ENCODE measurements around the gene MKLN1.

- no peak for TF ChIP-seq CTCF (IDR thresholded peaks at IDR 0.05)
- no peak for TF ChIP-seq RFX5 (IDR thresholded peaks at IDR 0.05)
- no peak for TF ChIP-seq KDM1A (IDR thresholded peaks at IDR 0.05; ENCODE audit: low read depth)
- TF ChIP-seq ESRRA (IDR thresholded peaks at IDR 0.05; ENCODE audit: borderline replicate concordance, low read length): no peak
- no peak for TF ChIP-seq POLR2A (IDR thresholded peaks at IDR 0.05; ENCODE audit: low read length)
- TF ChIP-seq RCOR1 (IDR thresholded peaks at IDR 0.05; ENCODE audit: low read depth, low read length): no peak
- TF ChIP-seq USF2 (IDR thresholded peaks at IDR 0.05): no peak
- TF ChIP-seq MAFK (IDR thresholded peaks at IDR 0.05; ENCODE audit: partially characterized antibody): no peak
Observed at GRCh38 chr7:131364767-131365344, 37.2 kb downstream of the MKLN1 start.
